GM23338 (cell line): Measurements from ENCODE around the gene CLDN20. TPM values are rescaled to one million over a fixed set of nuclear protein-coding genes. Genes with fewer than 3 reads are reported as not detected.

Experiments used
- ATAC-seq: fragments of 200-7000 bp; cut with Tn5 transposase; 3 replicates; pipeline ENCODE4 v1.9.1; 2020
- DNase-seq: peaks from one replicate; pipeline ENCODE4 v3.0.0-alpha.2; 2015; ENCODE audit warnings: low spot score
- H2AFZ ChIP-seq: fragments of 200-600 bp; sonication (generic); 2 replicates; pipeline ENCODE4 v1.8.0; 2016; ENCODE audit warnings: antibody characterized with exemption, mild to moderate bottlenecking, moderate library complexity
- H3F3A ChIP-seq: fragments of 200-600 bp; sonication (generic); replicated peaks from 2 replicates; pipeline ENCODE4 v1.8.0; 2017; ENCODE audit warnings: antibody characterized with exemption, mixed run types, low read depth
- H3K27ac ChIP-seq: fragments of 200-600 bp; sonication (generic); 2 replicates; pipeline ENCODE4 v1.6.1; 2016; ENCODE audit warnings: low read depth
- H3K27me3 ChIP-seq: fragments of 200-600 bp; sonication (generic); 2 replicates; pipeline ENCODE4 v1.8.0; 2016; ENCODE audit warnings: mild to moderate bottlenecking, mixed run types, moderate library complexity; ENCODE audit not compliant: insufficient read depth
- H3K36me3 ChIP-seq: fragments of 200-600 bp; sonication (generic); 2 replicates; pipeline ENCODE4 v1.8.0; 2016; ENCODE audit warnings: mild to moderate bottlenecking; ENCODE audit not compliant: insufficient read depth
- H3K4me1 ChIP-seq: fragments of 200-600 bp; sonication (generic); 2 replicates; pipeline ENCODE4 v1.8.0; 2016; ENCODE audit warnings: mild to moderate bottlenecking, moderate library complexity; ENCODE audit not compliant: insufficient read depth
- H3K4me2 ChIP-seq: fragments of 200-600 bp; sonication (generic); 2 replicates; pipeline ENCODE4 v1.7.1; 2017; ENCODE audit warnings: mixed run types
- H3K4me3 ChIP-seq: fragments of 200-600 bp; sonication (generic); 2 replicates; pipeline ENCODE4 v1.6.1; 2016; ENCODE audit warnings: mixed run types
- H3K79me2 ChIP-seq: fragments of 200-600 bp; sonication (generic); replicated peaks from 2 replicates; pipeline ENCODE4 v1.8.0; 2017; ENCODE audit warnings: mild to moderate bottlenecking; ENCODE audit not compliant: insufficient read depth
- H3K9me2 ChIP-seq: fragments of 200-600 bp; sonication (generic); 2 replicates; pipeline ENCODE4 v1.8.0; 2017; ENCODE audit not compliant: insufficient read depth
- H4K20me1 ChIP-seq: fragments of 200-600 bp; sonication (generic); replicated peaks from 2 replicates; pipeline ENCODE4 v1.8.0; 2017; ENCODE audit warnings: mild to moderate bottlenecking; ENCODE audit not compliant: insufficient read depth
- H3K27ac Mint-ChIP-seq: 2 replicates; pipeline ENCODE4 v1.8.0; 2020; ENCODE audit warnings: inconsistent platforms, mild to moderate bottlenecking, moderate library complexity, mixed read lengths
- H3K27me3 Mint-ChIP-seq: 3 replicates; pipeline ENCODE4 v1.8.0; 2022; ENCODE audit warnings: low read depth, mild to moderate bottlenecking, moderate library complexity, mixed read lengths, inconsistent platforms; ENCODE audit not compliant: insufficient read depth, poor library complexity
- H3K36me3 Mint-ChIP-seq: 3 replicates; pipeline ENCODE4 v1.8.0; 2021; ENCODE audit warnings: low read depth, mild to moderate bottlenecking, inconsistent platforms, moderate library complexity, mixed read lengths
- H3K4me1 Mint-ChIP-seq: 3 replicates; pipeline ENCODE4 v1.8.0; 2020; ENCODE audit warnings: mild to moderate bottlenecking, inconsistent platforms, mixed read lengths
- H3K4me3 Mint-ChIP-seq: 3 replicates; pipeline ENCODE4 v1.8.0; 2021; ENCODE audit warnings: moderate library complexity, mild to moderate bottlenecking, inconsistent platforms, mixed read lengths
- H3K9me3 Mint-ChIP-seq: 3 replicates; pipeline ENCODE4 v1.8.0; 2020; ENCODE audit warnings: moderate library complexity, mild to moderate bottlenecking, inconsistent platforms, mixed read lengths
- EZH2 ChIP-seq: fragments of 200-600 bp; sonication (generic); IDR thresholded peaks from one replicate; pipeline ENCODE4 v1.8.0; 2017; ENCODE audit warnings: antibody characterized with exemption, mild to moderate bottlenecking, low read depth; ENCODE audit not compliant: unreplicated experiment
- EZH2phosphoT487 ChIP-seq: fragments of 200-600 bp; sonication (generic); IDR thresholded peaks from one replicate; pipeline ENCODE4 v1.8.1; 2018; ENCODE audit warnings: antibody characterized with exemption; ENCODE audit not compliant: unreplicated experiment
- NANOG ChIP-seq: IDR thresholded peaks from 2 replicates; pipeline ENCODE4 v1.6.1; 2016; ENCODE audit warnings: antibody characterized with exemption, borderline replicate concordance
- POLR2AphosphoS5 ChIP-seq: IDR thresholded peaks from 2 replicates; pipeline ENCODE4 v1.6.1; 2016; ENCODE audit warnings: antibody characterized with exemption, low read depth
- ZNF114 ChIP-seq: fragments of 250-450 bp; sonication (Bioruptor Pico); IDR thresholded peaks from 2 replicates; pipeline ENCODE4 v1.5.0; 2020; ENCODE audit warnings: mild to moderate bottlenecking, moderate library complexity
- ZNF331 ChIP-seq: fragments of 250-450 bp; sonication (Bioruptor Pico); IDR thresholded peaks from 2 replicates; pipeline ENCODE4 v1.5.0; 2020; ENCODE audit warnings: low read depth, mild to moderate bottlenecking, moderate library complexity
- polyA plus RNA-seq: library from polyadenylated mRNA; unstranded; fragments of >200 nt; fragmentation: Nextera tagmentation; extraction: Ambion mirVana; gene quantifications from 2 replicates; pipeline ENCODE4 v1.2.1, GENCODE V29; 2016
- total RNA-seq: library from RNA; depleted of rRNA; stranded (reverse); fragments of >200 nt; shearing (Covaris generic); gene quantifications from 2 replicates; pipeline ENCODE4 v1.2.3, GENCODE V29; 2014
- TF ChIP-seq, protein P1 (sequence below), 2 experiments: fragments of 200-600 bp in 1 of 2; sonication (generic) in 1 of 2; conservative IDR thresholded peaks; 2 replicates each; pipeline versions ENCODE4 v1.5.1 to v1.6.1; 2016 to 2017; ENCODE audit warnings: antibody characterized with exemption in 2 of 2, low read depth in 2 of 2, mild to moderate bottlenecking in 2 of 2, moderate library complexity in 1 of 2
- TF ChIP-seq, protein P2 (sequence below): IDR thresholded peaks from one replicate; pipeline ENCODE4 v1.6.1; 2018; ENCODE audit warnings: antibody characterized with exemption; ENCODE audit not compliant: unreplicated experiment

CLDN20 gene
- total and polyA plus RNA-seq, 2 experiments from 2014 or later, result 0.23 TPM; not detected in 1

DNA sequence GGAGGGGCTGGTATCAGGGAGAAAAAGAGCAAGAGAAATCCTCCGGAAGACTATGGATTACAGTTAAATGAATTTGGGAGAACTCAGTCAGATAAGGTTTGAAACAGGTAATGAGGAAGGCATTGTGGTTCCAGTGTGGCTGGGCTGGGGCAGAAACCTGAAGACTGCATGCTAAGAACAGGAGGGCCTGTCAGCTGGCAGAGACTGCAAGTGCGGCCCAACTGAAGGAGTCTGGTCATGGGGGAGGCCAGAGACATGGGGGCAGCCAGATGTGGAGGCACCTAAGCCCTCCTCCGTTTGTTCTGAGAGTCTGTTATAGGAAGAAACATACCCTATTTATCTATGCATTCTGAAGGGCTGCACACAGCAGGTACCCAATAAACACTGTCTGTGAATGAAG lies 33.9 kb downstream of the CLDN20 start (continued):
- TF ChIP-seq ZNF114 (CRISPR knock-in tag), result no peak
- TF ChIP-seq, protein P1, sequence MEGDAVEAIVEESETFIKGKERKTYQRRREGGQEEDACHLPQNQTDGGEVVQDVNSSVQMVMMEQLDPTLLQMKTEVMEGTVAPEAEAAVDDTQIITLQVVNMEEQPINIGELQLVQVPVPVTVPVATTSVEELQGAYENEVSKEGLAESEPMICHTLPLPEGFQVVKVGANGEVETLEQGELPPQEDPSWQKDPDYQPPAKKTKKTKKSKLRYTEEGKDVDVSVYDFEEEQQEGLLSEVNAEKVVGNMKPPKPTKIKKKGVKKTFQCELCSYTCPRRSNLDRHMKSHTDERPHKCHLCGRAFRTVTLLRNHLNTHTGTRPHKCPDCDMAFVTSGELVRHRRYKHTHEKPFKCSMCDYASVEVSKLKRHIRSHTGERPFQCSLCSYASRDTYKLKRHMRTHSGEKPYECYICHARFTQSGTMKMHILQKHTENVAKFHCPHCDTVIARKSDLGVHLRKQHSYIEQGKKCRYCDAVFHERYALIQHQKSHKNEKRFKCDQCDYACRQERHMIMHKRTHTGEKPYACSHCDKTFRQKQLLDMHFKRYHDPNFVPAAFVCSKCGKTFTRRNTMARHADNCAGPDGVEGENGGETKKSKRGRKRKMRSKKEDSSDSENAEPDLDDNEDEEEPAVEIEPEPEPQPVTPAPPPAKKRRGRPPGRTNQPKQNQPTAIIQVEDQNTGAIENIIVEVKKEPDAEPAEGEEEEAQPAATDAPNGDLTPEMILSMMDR (conservative IDR thresholded peaks at IDR 0.05; ENCODE audit: low read depth in 2 of 2), result no peak
- no peak for TF ChIP-seq POLR2AphosphoS5
- no peak for TF ChIP-seq NANOG
- TF ChIP-seq, protein P2, sequence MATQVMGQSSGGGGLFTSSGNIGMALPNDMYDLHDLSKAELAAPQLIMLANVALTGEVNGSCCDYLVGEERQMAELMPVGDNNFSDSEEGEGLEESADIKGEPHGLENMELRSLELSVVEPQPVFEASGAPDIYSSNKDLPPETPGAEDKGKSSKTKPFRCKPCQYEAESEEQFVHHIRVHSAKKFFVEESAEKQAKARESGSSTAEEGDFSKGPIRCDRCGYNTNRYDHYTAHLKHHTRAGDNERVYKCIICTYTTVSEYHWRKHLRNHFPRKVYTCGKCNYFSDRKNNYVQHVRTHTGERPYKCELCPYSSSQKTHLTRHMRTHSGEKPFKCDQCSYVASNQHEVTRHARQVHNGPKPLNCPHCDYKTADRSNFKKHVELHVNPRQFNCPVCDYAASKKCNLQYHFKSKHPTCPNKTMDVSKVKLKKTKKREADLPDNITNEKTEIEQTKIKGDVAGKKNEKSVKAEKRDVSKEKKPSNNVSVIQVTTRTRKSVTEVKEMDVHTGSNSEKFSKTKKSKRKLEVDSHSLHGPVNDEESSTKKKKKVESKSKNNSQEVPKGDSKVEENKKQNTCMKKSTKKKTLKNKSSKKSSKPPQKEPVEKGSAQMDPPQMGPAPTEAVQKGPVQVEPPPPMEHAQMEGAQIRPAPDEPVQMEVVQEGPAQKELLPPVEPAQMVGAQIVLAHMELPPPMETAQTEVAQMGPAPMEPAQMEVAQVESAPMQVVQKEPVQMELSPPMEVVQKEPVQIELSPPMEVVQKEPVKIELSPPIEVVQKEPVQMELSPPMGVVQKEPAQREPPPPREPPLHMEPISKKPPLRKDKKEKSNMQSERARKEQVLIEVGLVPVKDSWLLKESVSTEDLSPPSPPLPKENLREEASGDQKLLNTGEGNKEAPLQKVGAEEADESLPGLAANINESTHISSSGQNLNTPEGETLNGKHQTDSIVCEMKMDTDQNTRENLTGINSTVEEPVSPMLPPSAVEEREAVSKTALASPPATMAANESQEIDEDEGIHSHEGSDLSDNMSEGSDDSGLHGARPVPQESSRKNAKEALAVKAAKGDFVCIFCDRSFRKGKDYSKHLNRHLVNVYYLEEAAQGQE, result no peak

DNA sequence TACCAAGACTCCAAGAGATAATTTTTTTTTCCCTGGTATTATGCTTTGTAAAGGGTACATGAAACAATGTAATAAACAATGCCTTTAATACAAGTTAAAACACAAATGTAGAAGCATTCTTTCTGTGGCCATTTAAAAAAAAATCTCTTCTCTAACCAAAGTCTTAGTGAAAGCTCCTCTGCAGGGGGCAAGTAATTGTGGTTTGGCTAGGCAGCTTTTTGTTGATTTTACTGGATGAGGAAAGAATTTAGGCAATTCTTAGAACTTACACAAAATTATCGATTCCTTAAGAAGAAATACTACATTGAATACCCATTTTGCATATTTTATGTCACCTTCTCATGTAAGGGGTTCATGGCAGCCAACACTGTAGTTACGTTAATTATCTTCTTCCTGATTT lies 38.1 kb downstream of the CLDN20 start:
- Histone ChIP-seq H2AFZ (no peak overlapping the region), H3K9me2 (no peaks in the 10 kb centered on the region), H3K4me2 (no peak overlapping the region), H3K4me1 (peaks cover 10% of the 10 kb centered on the region), H3F3A (no peaks in the 10 kb centered on the region), H4K20me1 (peaks cover 12% of the 10 kb centered on the region; the same call in 1 of the 2 replicates), H3K27ac (no peak overlapping the region), H3K79me2 (peaks cover 36% of the 10 kb centered on the region), H3K36me3 (peaks cover 12% of the 10 kb centered on the region; the same call in 1 of the 2 replicates), H3K4me3 (no peak overlapping the region), H3K27me3 (no peaks in the 10 kb centered on the region)
- Mint-ChIP-seq H3K36me3 (peaks cover 41% of the 10 kb centered on the region), H3K27me3 (peaks cover 4% of the 10 kb centered on the region), H3K9me3 (no peaks in the 10 kb centered on the region), H3K4me3 (no peak overlapping the region), H3K4me1 (peaks cover 13% of the 10 kb centered on the region; the same call in 2 of the 3 replicates), H3K27ac (no peak overlapping the region)
- ATAC-seq (no peak), DNase-seq (peak; percentile 10)
- TF ChIP-seq, protein P1 (conservative IDR thresholded peaks at IDR 0.05; ENCODE audit: low read depth in 2 of 2), result no peak
- TF ChIP-seq ZNF331 (CRISPR knock-in tag) (no peak), EZH2phosphoT487 (no peak), EZH2 (no peak)
